Fibroblast of lung (primary cell): ENCODE results near the gene ATP23.

ENCODE experiments used
- EZH2 ChIP-seq: IDR thresholded peaks from 2 replicates; pipeline ENCODE4 v1.5.1; 2012; ENCODE audit warnings: low read length, control low read depth, mild to moderate bottlenecking; ENCODE audit errors: missing control alignments
- TF ChIP-seq, protein P1 (sequence below), 2 donors: IDR thresholded peaks in 1 of 2; conservative IDR thresholded peaks in 1 of 2; 1 replicate in 1 of 2; 2 replicates in 1 of 2; pipeline ENCODE4 v1.5.1; 2011 to 2012; ENCODE audit warnings: low read length in 2 of 2, control low read depth in 1 of 2, inconsistent platforms in 1 of 2, low read depth in 1 of 2, mild to moderate bottlenecking in 1 of 2

DNA sequence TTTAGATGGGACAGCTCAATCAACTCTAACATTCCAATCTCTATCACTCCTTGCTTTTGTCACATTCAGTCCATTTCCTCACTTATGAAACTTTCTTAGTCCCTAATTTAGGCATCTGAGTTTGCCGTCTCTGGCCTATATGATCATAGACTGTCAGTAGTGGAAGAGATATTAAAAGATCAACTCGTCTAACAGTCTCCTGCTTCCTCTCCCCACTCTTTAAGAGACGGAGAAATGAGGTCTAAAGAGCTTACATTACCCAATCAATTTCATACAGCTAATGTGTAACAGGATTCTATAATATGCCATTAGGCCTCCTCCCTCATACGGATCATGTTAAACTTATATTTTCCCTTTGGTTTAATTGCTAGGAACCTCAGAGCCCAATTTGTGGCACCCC, 6.5 kb upstream of the ATP23 start:
- TF ChIP-seq, protein P1, sequence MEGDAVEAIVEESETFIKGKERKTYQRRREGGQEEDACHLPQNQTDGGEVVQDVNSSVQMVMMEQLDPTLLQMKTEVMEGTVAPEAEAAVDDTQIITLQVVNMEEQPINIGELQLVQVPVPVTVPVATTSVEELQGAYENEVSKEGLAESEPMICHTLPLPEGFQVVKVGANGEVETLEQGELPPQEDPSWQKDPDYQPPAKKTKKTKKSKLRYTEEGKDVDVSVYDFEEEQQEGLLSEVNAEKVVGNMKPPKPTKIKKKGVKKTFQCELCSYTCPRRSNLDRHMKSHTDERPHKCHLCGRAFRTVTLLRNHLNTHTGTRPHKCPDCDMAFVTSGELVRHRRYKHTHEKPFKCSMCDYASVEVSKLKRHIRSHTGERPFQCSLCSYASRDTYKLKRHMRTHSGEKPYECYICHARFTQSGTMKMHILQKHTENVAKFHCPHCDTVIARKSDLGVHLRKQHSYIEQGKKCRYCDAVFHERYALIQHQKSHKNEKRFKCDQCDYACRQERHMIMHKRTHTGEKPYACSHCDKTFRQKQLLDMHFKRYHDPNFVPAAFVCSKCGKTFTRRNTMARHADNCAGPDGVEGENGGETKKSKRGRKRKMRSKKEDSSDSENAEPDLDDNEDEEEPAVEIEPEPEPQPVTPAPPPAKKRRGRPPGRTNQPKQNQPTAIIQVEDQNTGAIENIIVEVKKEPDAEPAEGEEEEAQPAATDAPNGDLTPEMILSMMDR (conservative IDR thresholded peaks at IDR 0.05 in 1 of 2, IDR thresholded peaks at IDR 0.05 in 1 of 2; ENCODE audit: low read depth in 1 of 2, low read length in 2 of 2): no peak
- no peak for TF ChIP-seq EZH2
